ENCODE results near the gene MYO18A. TPM values are rescaled to one million over a fixed set of nuclear protein-coding genes. Genes with fewer than 3 reads are reported as not detected.

The MYO18A gene
- total and polyA plus RNA-seq, 2 of the 4 experiments (the other 2 are of a cell fraction): 22.4 to 39.1 TPM

DNA sequence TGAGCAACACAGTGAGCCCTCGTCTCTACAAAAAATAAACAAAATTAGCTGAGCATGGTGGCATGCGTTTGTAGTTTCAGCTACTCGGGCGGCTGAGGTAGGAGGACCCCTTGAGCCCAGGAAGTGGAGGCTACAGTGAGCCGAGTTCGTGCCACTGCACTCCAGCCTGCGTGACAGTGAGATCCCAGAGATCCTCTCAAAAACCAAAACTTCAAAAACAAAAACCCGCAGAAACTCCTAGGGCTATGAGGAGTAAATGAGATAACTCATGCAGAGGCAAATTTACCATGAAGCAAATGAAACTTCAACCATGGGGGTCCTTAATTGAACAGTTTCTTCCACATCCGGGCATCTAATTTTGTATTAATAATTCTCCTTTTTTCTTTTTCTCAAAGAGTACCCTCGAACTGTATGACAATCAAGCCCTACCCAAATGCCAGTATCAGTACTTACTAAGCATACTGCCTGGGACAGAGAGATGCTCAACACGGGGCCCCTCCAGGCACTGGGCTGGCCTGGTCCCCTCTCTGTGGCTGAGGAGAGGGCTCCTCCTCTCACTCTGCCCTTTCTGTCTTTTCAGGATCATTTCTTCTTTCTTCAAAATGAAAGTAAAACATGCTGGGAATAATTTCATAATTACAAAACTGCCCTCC is 138.0 kb downstream of the MYO18A start:
- Histone ChIP-seq H4K20me1 (ENCODE audit: insufficient read depth, low read length) (no peaks in the 10 kb centered on the region), H4K8ac (ENCODE audit: low read depth in 2 of 2, low read length in 2 of 2) (no peak overlapping the region), H4K91ac (ENCODE audit: insufficient read depth, low read depth, low read length) (no peak overlapping the region), H4K5ac (ENCODE audit: low read depth, low read length) (no peak overlapping the region), H3K14ac (replicated peaks; ENCODE audit: low read depth, low read length) (no peak overlapping the region), H3K9ac (ENCODE audit: low read depth, low read length) (no peak overlapping the region), H3K23ac (ENCODE audit: low read depth, low read length) (no peak overlapping the region), H3K56ac (ENCODE audit: extremely low read depth, insufficient read depth, low read length) (no peak overlapping the region), H2AK5ac (ENCODE audit: low read depth, low read length) (no peak overlapping the region), H2BK120ac (ENCODE audit: low read depth, low read length) (no peak overlapping the region), H3K9me3 (ENCODE audit: control insufficient read depth, insufficient read depth, low read length) (no peaks in the 10 kb centered on the region; the same call in 1 of the 2 replicates), H2BK15ac (ENCODE audit: low read depth, low read length) (no peak overlapping the region), H3K27ac (ENCODE audit: insufficient read depth, low read length) (no peak overlapping the region), H3K36me3 (ENCODE audit: control insufficient read depth, insufficient read depth, low read length) (no peaks in the 10 kb centered on the region), H3K4ac (ENCODE audit: low read depth, low read length) (no peak overlapping the region), H3K9me1 (ENCODE audit: insufficient read depth, low read length) (no peaks in the 10 kb centered on the region), H3K4me3 (ENCODE audit: insufficient read depth, low read depth, low read length) (no peak overlapping the region), H3K4me1 (ENCODE audit: control insufficient read depth, insufficient read depth, low read length) (no peaks in the 10 kb centered on the region), H2BK20ac (ENCODE audit: low read depth, low read length) (no peak overlapping the region), H3K4me2 (ENCODE audit: low read depth, low read length) (no peak overlapping the region), H3K79me1 (ENCODE audit: low read depth in 1 of 2, low read length in 2 of 2) (no peaks in the 10 kb centered on the region), H2AK9ac (replicated peaks; ENCODE audit: low read depth, low read length, poor library complexity) (no peak overlapping the region), H3K27me3 (ENCODE audit: control insufficient read depth, insufficient read depth, low read length) (peaks cover 49% of the 10 kb centered on the region), H2AFZ (replicated peaks; ENCODE audit: low read length, poor library complexity) (no peak overlapping the region), H3K18ac (ENCODE audit: low read depth, low read length) (no peak overlapping the region), H2BK5ac (ENCODE audit: low read depth, low read length, poor library complexity, severe bottlenecking) (no peak overlapping the region)
- ATAC-seq (ENCODE audit: low read depth) (no peak), DNase-seq (no peak)
- intact Hi-C loops (cut with micrococcal nuclease): loop anchor here (10.0 kb wide), 1 partner anchor 77 kb away; no protein-coding TSS in a partner anchor
- ChIA-PET POLR2A (ENCODE audit: unreplicated experiment) (no interaction called here), CTCF (no interaction called here)
- no TSS peak for BruUV-seq (replicated peaks)
- TF ChIP-seq ELK1 (IDR thresholded peaks at IDR 0.05; ENCODE audit: borderline replicate concordance, low read depth, low read length) (no peak), MXI1 (IDR thresholded peaks at IDR 0.05; ENCODE audit: borderline replicate concordance, low read depth, low read length) (no peak), MAZ (IDR thresholded peaks at IDR 0.05; ENCODE audit: borderline replicate concordance, low read depth, low read length) (no peak), MAFK (IDR thresholded peaks at IDR 0.05; ENCODE audit: low read depth, low read length) (no peak), RFX5 (IDR thresholded peaks at IDR 0.05; ENCODE audit: low read depth, low read length) (no peak), BHLHE40 (IDR thresholded peaks at IDR 0.05; ENCODE audit: low read depth, low read length) (no peak), FOS (IDR thresholded peaks at IDR 0.05; ENCODE audit: low read depth, low read length) (no peak), RAD21 (IDR thresholded peaks at IDR 0.05; ENCODE audit: low read length) (no peak), CTCF (conservative IDR thresholded peaks at IDR 0.05; ENCODE audit: low read depth, low read length) (no peak)
- TF ChIP-seq, protein P1, sequence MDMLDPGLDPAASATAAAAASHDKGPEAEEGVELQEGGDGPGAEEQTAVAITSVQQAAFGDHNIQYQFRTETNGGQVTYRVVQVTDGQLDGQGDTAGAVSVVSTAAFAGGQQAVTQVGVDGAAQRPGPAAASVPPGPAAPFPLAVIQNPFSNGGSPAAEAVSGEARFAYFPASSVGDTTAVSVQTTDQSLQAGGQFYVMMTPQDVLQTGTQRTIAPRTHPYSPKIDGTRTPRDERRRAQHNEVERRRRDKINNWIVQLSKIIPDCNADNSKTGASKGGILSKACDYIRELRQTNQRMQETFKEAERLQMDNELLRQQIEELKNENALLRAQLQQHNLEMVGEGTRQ (IDR thresholded peaks at IDR 0.05; ENCODE audit: low read depth, low read length): no peak
- dilution Hi-C loops (cut with HindIII; ENCODE audit: low sequenced_read_pairs, unreplicated experiment): no loop called here
- in situ Hi-C loops (cut with MboI; ENCODE audit: low sequenced_read_pairs): loop anchor here (10.0 kb wide), 1 partner anchor 63 kb away; no protein-coding TSS in a partner anchor
- WGBS, 2 experiments (ENCODE audit: extremely low coverage in 2 of 2, insufficient read length in 1 of 2): 60% methylated on average over 1 of the region's 11 CpGs; no CpG with 5 or more reads in 1 of the 2 experiments

All from IMR-90 (cell line).